Esophagus squamous epithelium (tissue), 4 donors: ENCODE measurements around the gene FAH.

Experiments used
- CTCF ChIP-seq, 6 experiments: fragments of 450-650 bp in 4 of 6; fragments of 200-600 bp in 2 of 6; sonication (generic) in 2 of 6; IDR thresholded peaks; one replicate each; pipeline ENCODE4 v1.5.1; 2016 to 2019; ENCODE audit warnings: antibody characterized with exemption in 6 of 6, mild to moderate bottlenecking in 4 of 6, moderate library complexity in 4 of 6
- POLR2A ChIP-seq, 4 donors: fragments of 450-650 bp; IDR thresholded peaks; one replicate each; pipeline ENCODE4 v1.6.1; 2017; ENCODE audit warnings: antibody characterized with exemption in 4 of 4, mild to moderate bottlenecking in 4 of 4, moderate library complexity in 3 of 4

- TF ChIP-seq CTCF (IDR thresholded peaks at IDR 0.05) (no peak), POLR2A (IDR thresholded peaks at IDR 0.05) (no peak)
Observed at GRCh38 chr15:80107774-80108173, 45.0 kb upstream of the FAH start.
